Small intestine (tissue), 7 donors: ENCODE data around the gene RETREG1. TPM values are rescaled to one million over a fixed set of nuclear protein-coding genes. Genes with fewer than 3 reads are reported as not detected.

ENCODE experiments used
- DNase-seq, 2 donors: peaks; one replicate each; pipeline versions ENCODE4 v3.0.0 to v3.0.0-alpha.2; 2013
- FAIRE-seq: peaks from 2 replicates; lab custom pipeline; 2012; peaks lifted over from hg19 to GRCh38; lab: Jason Lieb, UNC
- H3K27ac ChIP-seq, 3 donors: one replicate each; pipeline ENCODE4 v1.5.1; 2013; ENCODE audit warnings: low read length in 2 of 3, mild to moderate bottlenecking in 2 of 3, control low read depth in 1 of 3, inconsistent platforms in 1 of 3, low read depth in 1 of 3, moderate library complexity in 1 of 3
- H3K27me3 ChIP-seq, 3 donors: one replicate each; pipeline ENCODE4 v1.6.1; 2013; ENCODE audit warnings: low read length in 3 of 3, inconsistent platforms in 1 of 3; ENCODE audit not compliant: control insufficient read depth in 3 of 3, insufficient read depth in 3 of 3
- H3K36me3 ChIP-seq, 3 donors: one replicate each; pipeline ENCODE4 v1.6.1; 2013; ENCODE audit warnings: low read length in 3 of 3, inconsistent platforms in 1 of 3, low read depth in 1 of 3, mild to moderate bottlenecking in 1 of 3, moderate library complexity in 1 of 3; ENCODE audit not compliant: control insufficient read depth in 3 of 3, insufficient read depth in 2 of 3
- H3K4me1 ChIP-seq, 3 donors: one replicate each; pipeline ENCODE4 v1.6.1; 2013; ENCODE audit warnings: low read length in 2 of 3, inconsistent platforms in 1 of 3, low read depth in 1 of 3, mild to moderate bottlenecking in 1 of 3, moderate library complexity in 1 of 3; ENCODE audit not compliant: control insufficient read depth in 3 of 3, insufficient read depth in 2 of 3
- H3K4me3 ChIP-seq, 3 donors: one replicate each; pipeline ENCODE4 v1.5.1; 2013; ENCODE audit warnings: low read length in 3 of 3, control low read depth in 1 of 3, inconsistent platforms in 1 of 3, low read depth in 1 of 3, mild to moderate bottlenecking in 1 of 3, moderate library complexity in 1 of 3
- H3K9me3 ChIP-seq, 2 donors: one replicate each; pipeline ENCODE4 v1.6.1; 2013; ENCODE audit warnings: low read depth in 1 of 2, low read length in 1 of 2; ENCODE audit not compliant: control insufficient read depth in 2 of 2, insufficient read depth in 1 of 2
- WGBS, 3 donors: extraction: QIAGEN DNeasy Blood & Tissue Kit; methylation state at CpG; one replicate each; pipeline ENCODE4 v1.1.7; 2013; 5-methylcytosine and 5-hydroxymethylcytosine counted together
- polyA plus RNA-seq, 4 donors: library from polyadenylated mRNA; stranded (reverse) in 3 of 4; unstranded in 1 of 4; fragments of 200-250 nt in 3 of 4; fragments of 120-200 nt in 1 of 4; gene quantifications; one replicate each; pipeline versions ENCODE4 v1.2.1 to v1.2.3, GENCODE V29; 2013
- donor health status: healthy with polysubstance abuse.
- donor health status: control.
- donor health status: control.
- donor health status: Bipolar disorder and iron deficiency.
- donor health status: healthy.

RETREG1 gene
- polyA plus RNA-seq, 4 donors: 9.5 to 36.0 (median 18.3) TPM

DNA sequence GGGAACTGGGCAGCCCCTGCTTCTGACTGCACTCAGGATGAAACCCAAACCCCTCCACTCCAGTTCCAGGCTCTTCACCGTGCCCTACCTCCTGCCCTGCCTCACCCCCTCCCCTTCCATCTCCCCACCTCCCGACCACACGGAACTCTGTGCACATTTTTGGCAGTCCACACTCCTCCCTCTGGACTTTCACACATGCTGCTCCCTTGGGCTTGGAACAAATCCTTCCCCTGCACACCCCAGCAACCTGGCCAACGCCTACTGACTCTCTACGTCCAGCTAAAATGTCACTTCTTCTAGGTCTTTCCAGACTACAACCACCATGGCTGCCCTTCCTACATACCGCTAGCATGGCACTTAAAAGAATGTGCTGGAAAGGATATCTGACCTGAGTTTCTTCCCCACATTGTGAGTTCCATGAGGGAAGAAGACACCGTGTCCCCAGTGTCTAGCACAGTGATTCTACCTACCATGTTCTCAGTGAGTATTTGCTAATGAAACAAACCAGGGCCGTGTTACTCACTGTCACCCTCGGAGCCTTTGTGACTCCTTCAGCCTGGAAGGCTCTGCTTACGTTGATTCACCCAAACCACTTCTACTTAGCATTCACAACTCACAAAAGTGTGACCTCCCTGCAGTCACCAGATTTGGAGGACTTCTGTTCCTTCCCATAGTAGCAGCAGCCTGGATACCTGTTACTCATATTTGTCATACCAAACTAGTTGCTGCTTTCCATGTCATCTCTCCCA lies 18.7 kb downstream of the RETREG1 start:
- no peak for FAIRE-seq
- H3K27ac ChIP-seq: no peak overlapping the region
- no peak for DNase-seq
- no peaks in the 10 kb centered on the region for H3K4me1 ChIP-seq
- WGBS, 3 donors: 80 to 82% (median 80%) methylated on average over 10 of the region's 10 CpGs
- H3K9me3 ChIP-seq: no peaks in the 10 kb centered on the region
- H3K27me3 ChIP-seq: no peaks in the 10 kb centered on the region
- H3K36me3 ChIP-seq: peaks cover 0 to 8% (median 0%) of the 10 kb centered on the region in 3 donors
- H3K4me3 ChIP-seq: no peak overlapping the region

DNA sequence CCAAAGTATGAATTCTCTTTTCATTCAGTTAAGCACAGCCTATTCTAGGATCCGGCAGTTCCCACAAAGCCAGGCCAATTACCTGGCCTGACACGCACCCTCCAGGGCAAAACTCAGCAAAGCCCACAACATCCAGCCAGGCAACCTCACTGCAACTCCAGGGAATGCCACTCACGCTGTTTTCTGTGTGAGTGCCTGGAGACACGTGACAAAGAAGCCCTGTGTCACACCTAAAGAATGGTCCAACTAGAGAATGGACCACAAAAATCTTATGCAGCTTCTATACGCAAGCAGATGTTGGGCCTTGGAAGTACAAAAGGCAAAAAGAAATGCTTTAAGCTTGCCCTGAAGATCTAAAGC lies 20.2 kb downstream of the RETREG1 start:
- Histone ChIP-seq H3K4me3 (no peak overlapping the region), H3K27ac (no peak overlapping the region), H3K36me3 (peaks cover 0 to 8% (median 0%) of the 10 kb centered on the region in 3 donors), H3K4me1 (no peaks in the 10 kb centered on the region), H3K27me3 (no peaks in the 10 kb centered on the region), H3K9me3 (no peaks in the 10 kb centered on the region)
- WGBS, 3 donors: 82 to 89% (median 87%) methylated on average over 5 of the region's 5 CpGs
- no peak for FAIRE-seq
- DNase-seq: no peak

DNA sequence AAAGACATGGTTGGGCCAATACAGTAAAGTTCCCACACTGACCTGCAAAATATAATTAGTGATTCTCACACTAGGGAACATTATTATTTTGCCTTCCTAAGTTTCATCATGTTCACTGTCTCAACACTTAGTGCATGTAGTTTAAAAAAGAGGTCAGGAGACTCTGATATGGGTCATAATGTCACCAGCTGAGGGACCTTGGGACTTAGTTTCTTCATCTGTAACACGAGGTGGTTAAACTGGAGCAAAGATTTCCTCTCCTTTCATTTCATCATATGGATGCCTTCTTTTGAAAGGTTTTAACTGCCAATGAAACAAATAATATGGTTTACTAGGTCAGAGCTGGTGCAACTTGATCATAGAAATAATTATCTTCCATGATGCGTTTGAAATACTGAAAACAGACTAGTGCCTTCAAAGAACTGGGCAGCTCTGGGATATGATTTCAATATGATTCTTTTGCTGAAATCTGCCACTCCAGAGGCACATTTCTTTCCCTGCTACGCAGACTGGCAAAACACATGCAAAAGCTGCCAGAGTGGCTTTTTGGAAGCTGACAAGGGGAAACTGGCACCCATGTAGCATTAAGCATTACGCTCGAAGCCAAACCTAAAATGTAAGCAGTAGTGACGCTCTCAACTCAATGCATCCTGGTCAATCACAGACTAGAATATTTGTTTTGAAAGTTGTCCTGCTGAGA lies 20.8 kb downstream of the RETREG1 start:
- Histone ChIP-seq H3K27me3 (no peaks in the 10 kb centered on the region), H3K27ac (no peak overlapping the region), H3K4me1 (no peaks in the 10 kb centered on the region), H3K36me3 (peaks cover 0 to 8% (median 0%) of the 10 kb centered on the region in 3 donors), H3K9me3 (no peaks in the 10 kb centered on the region), H3K4me3 (no peak overlapping the region)
- 86 to 88% (median 87%) methylated on average over 6 of the region's 6 CpGs for WGBS, 3 donors
- DNase-seq (no peak), FAIRE-seq (no peak)

GRCh38 chr5:16593628-16594027 lies 23.2 kb downstream of the RETREG1 start:
- Histone ChIP-seq H3K4me1 (no peaks in the 10 kb centered on the region), H3K36me3 (peaks cover 0 to 8% (median 0%) of the 10 kb centered on the region in 3 donors), H3K9me3 (no peaks in the 10 kb centered on the region), H3K27me3 (no peaks in the 10 kb centered on the region), H3K4me3 (no peak overlapping the region), H3K27ac (no peak overlapping the region)
- FAIRE-seq (no peak), DNase-seq (no peak)
- 87 to 95% (median 90%) methylated on average over 3 of the region's 3 CpGs for WGBS, 3 donors

DNA sequence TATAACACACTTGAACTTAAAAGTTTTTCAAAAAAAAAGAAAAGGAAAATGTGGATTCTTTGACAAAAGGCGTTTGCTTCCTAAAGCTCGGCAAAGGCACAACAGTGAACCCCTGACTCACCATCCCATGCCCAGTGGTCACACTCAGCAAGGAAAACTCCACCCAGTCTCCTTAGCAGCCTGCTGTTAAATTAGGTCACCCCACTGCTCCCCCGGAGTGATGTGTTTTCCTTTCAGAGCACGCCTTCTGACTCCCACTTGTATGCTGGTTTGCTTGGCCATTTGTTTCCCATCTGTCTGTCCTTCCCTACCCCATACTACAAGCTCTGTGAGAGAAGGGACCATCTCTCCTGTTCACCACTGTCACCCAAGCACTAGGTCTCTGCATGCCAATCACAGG lies 23.8 kb downstream of the RETREG1 start:
- DNase-seq (no peak), FAIRE-seq (no peak)
- H3K4me3 ChIP-seq: no peak overlapping the region
- H3K4me1 ChIP-seq: no peaks in the 10 kb centered on the region
- WGBS, 3 donors: 74 to 90% (median 85%) methylated on average over 4 of the region's 4 CpGs
- no peak overlapping the region for H3K27ac ChIP-seq
- H3K27me3 ChIP-seq: no peaks in the 10 kb centered on the region
- no peaks in the 10 kb centered on the region for H3K9me3 ChIP-seq
- H3K36me3 ChIP-seq: peaks cover 0 to 5% (median 0%) of the 10 kb centered on the region in 3 donors

GRCh38 chr5:16592255-16592654 lies 24.5 kb downstream of the RETREG1 start:
- Histone ChIP-seq H3K27ac (no peak overlapping the region), H3K36me3 (peaks cover 0 to under 1% (median 0%) of the 10 kb centered on the region in 3 donors)
- DNase-seq: no peak

DNA sequence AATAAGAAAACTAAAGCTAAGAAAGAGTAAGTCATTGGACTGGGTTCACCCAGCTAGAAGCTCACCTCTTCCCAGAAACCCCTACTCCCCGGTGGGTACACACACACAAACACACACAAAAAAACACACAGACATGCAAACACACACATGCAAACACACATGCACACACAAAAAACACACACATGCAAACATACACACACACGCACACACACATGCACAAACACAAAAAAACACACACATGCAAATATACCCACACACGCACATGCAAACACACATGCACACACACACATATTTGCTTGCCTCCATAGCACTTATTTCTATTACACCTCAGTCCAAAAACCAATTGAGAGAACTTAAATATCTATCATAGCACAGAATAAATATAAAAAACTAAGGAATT lies 26.1 kb downstream of the RETREG1 start:
- Histone ChIP-seq H3K4me3 (no peak overlapping the region), H3K36me3 (no peaks in the 10 kb centered on the region), H3K4me1 (no peaks in the 10 kb centered on the region), H3K27ac (no peak overlapping the region), H3K27me3 (no peaks in the 10 kb centered on the region), H3K9me3 (peaks cover 0 to 5% of the 10 kb centered on the region in 2 donors)
- FAIRE-seq: no peak
- WGBS, 3 donors: 93 to 98% (median 96%) methylated on average over 3 of the region's 3 CpGs
- DNase-seq: no peak

More at GRCh38 chr5:16592255-16592654, 24.5 kb downstream of the RETREG1 start:
- 84 to 93% (median 89%) methylated on average over 4 of the region's 4 CpGs for whole genome bisulfite sequencing, 3 donors
- Histone ChIP-seq H3K27me3 (no peaks in the 10 kb centered on the region), H3K4me3 (no peak overlapping the region), H3K9me3 (no peaks in the 10 kb centered on the region), H3K4me1 (no peaks in the 10 kb centered on the region)
- no peak for FAIRE-seq

DNA sequence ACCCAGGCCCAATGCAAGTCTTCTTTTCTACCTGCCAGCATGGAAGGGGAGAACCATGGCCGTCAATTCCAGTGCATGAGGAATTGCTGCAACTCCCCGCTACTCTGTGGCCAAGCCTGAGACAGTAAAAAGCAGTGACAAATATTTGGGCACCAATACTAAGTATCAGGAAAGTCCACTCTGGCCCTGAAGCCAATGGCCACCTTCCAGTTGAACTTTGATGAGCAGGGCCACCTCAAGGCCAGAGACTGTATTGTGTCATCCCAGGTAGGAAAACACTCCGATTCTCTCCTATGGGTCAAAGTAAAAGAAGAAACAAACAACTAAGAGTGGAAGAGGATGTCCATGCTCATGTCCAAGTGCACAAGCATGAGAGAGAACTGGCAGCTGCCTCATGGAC lies 27.1 kb downstream of the RETREG1 start:
- Histone ChIP-seq H3K4me1 (peaks cover 0 to 6% (median 0%) of the 10 kb centered on the region in 3 donors), H3K27me3 (no peaks in the 10 kb centered on the region), H3K36me3 (no peaks in the 10 kb centered on the region), H3K9me3 (peaks cover 0 to 5% of the 10 kb centered on the region in 2 donors), H3K27ac (no peak overlapping the region), H3K4me3 (no peak overlapping the region)
- DNase-seq (no peak), FAIRE-seq (no peak)
- 94 to 100% (median 97%) methylated on average over 3 of the region's 3 CpGs for WGBS, 3 donors
